Choroid plexus epithelial cell (primary cell): ENCODE results near the gene NDUFS2.

Source experiments
- DNase-seq: peaks from one replicate; pipeline ENCODE4 v3.0.0-alpha.2; 2010; ENCODE audit warnings: low read depth
- H3K4me3 ChIP-seq: 2 replicates; pipeline ENCODE4 v1.5.1; 2011; ENCODE audit warnings: low read depth, mild to moderate bottlenecking, control low read depth, low read length, moderate library complexity
- TF ChIP-seq, protein P1 (sequence below): conservative IDR thresholded peaks from 2 replicates; pipeline ENCODE4 v1.5.1; 2011; ENCODE audit warnings: low read depth, mild to moderate bottlenecking, control low read depth, inconsistent platforms, low read length, moderate library complexity

The NDUFS2 gene

GRCh38 chr1:161188381-161188780 is 13.8 kb upstream of the NDUFS2 start:
- no peak for DNase-seq
- TF ChIP-seq, protein P1, sequence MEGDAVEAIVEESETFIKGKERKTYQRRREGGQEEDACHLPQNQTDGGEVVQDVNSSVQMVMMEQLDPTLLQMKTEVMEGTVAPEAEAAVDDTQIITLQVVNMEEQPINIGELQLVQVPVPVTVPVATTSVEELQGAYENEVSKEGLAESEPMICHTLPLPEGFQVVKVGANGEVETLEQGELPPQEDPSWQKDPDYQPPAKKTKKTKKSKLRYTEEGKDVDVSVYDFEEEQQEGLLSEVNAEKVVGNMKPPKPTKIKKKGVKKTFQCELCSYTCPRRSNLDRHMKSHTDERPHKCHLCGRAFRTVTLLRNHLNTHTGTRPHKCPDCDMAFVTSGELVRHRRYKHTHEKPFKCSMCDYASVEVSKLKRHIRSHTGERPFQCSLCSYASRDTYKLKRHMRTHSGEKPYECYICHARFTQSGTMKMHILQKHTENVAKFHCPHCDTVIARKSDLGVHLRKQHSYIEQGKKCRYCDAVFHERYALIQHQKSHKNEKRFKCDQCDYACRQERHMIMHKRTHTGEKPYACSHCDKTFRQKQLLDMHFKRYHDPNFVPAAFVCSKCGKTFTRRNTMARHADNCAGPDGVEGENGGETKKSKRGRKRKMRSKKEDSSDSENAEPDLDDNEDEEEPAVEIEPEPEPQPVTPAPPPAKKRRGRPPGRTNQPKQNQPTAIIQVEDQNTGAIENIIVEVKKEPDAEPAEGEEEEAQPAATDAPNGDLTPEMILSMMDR: no peak
- no peak overlapping the region for H3K4me3 ChIP-seq

DNA sequence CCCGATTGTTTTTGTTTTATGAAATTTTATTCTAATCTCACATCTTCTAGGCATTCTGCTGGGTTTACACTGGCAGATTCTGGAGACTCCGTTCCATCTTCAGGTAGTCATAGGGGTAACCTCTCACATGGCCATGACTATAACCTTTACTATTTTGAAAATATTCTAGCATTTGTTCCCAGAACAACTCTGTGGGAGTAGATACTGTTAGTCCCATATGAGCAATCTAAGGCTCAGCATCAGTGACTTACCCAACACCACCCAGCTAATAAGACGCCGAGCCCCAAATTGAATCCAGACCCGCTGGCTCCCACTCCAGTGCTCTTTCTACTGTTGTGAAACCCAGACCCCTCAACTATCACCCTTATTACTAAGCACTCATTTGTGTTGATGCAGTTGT is 13.1 kb upstream of the NDUFS2 start:
- TF ChIP-seq, protein P1: no peak
- DNase-seq: peak; percentile 23

DNA sequence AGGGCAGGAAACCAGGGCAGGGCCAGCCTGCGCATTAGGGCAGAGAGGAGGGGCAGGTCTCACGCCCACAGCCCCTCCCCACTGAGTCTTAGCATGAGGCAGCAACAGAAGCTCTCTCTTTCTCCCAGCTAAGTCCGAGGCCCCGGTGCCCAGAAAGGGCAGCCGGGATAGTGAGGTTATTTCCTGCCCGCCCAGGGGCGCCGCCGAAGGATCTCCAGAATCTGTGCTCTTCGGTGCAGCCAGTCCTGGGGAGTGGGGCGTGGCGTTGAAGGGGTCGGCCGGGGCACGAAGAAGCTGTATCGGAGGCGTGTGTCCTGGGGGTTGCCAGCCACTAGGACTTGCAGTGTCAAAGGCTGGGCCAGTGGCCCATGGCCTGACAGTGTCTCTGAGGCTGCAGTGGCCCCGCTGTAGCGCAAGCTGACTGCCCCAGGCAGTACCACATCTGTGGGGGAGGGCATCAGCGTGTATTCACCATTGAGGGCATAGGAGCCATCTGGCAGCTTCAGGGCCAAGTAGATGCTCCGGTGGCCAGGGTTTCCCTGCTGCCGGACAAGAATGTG is 11.1 kb upstream of the NDUFS2 start:
- no peak overlapping the region for H3K4me3 ChIP-seq
- no peak for DNase-seq
- TF ChIP-seq, protein P1: no peak

More for the DNA sequence above, 13.1 kb upstream of the NDUFS2 start:
- no peak overlapping the region for H3K4me3 ChIP-seq

GRCh38 chr1:161191971-161192370 is 10.2 kb upstream of the NDUFS2 start:
- TF ChIP-seq, protein P1: no peak

GRCh38 chr1:161192476-161193465 is 9.4 kb upstream of the NDUFS2 start:
- H3K4me3 ChIP-seq: no peak overlapping the region
- TF ChIP-seq, protein P1: peak; percentile 95
- DNase-seq: peak; percentile 86

More at GRCh38 chr1:161191971-161192370, 10.2 kb upstream of the NDUFS2 start:
- DNase-seq: no peak
- H3K4me3 ChIP-seq: no peak overlapping the region

GRCh38 chr1:161193561-161194235 is 8.5 kb upstream of the NDUFS2 start:
- DNase-seq: no peak
- TF ChIP-seq, protein P1: no peak

More at GRCh38 chr1:161193561-161194235, 8.5 kb upstream of the NDUFS2 start:
- no peak overlapping the region for H3K4me3 ChIP-seq
